Tibial nerve (tissue), 4 donors: Measurements from ENCODE around the gene VIT.

Experiments
- EP300 ChIP-seq, 2 donors: sonication (generic); formaldehyde crosslinking; IDR thresholded peaks; one replicate each; pipeline ENCODE4 v1.6.1; 2017; ENCODE audit warnings: antibody characterized with exemption in 2 of 2, mild to moderate bottlenecking in 1 of 2
- POLR2A ChIP-seq, 2 donors: fragments of 450-650 bp; IDR thresholded peaks; one replicate each; pipeline ENCODE4 v1.6.1; 2017; ENCODE audit warnings: antibody characterized with exemption in 2 of 2, mild to moderate bottlenecking in 2 of 2, moderate library complexity in 2 of 2
- TF ChIP-seq, protein P1 (sequence below), 5 experiments: fragments of 200-600 bp in 3 of 5; fragments of 450-650 bp in 2 of 5; sonication (generic) in 3 of 5; IDR thresholded peaks; one replicate each; pipeline ENCODE4 v1.5.1; 2016 to 2019; ENCODE audit warnings: antibody characterized with exemption in 5 of 5, mild to moderate bottlenecking in 3 of 5, moderate library complexity in 2 of 5

DNA sequence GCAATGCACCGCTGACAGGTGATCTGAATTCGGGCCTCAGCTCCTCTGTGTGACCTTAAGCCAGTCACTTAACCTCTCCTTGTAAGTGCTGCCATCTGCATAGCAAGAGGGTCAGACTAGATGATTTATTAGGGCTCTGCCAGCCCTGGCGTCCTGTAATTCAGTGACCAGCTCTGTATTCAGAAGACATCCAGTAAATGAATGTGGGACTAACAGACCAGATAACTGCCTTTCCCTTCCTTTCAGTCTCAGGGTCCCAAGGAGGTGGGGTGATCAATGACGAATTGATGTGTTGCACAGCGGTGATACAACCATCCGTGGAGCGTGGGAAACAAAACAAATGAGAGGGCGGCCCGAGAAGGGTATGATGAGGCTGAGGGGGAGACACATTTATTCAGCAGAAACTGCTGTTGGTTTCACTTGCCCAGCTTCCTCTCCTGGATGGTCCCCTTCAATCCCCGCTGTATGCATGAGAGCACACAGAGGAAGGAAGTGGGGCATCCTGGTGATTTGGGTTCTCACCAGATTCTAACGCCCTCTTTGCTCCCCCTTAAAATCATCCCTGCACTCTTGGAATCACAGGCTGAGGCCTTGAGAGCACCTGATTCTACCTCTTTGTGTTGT, 92.8 kb downstream of the VIT start:
- TF ChIP-seq POLR2A (IDR thresholded peaks at IDR 0.05) (no peak), EP300 (IDR thresholded peaks at IDR 0.05) (no peak)
- TF ChIP-seq, protein P1, sequence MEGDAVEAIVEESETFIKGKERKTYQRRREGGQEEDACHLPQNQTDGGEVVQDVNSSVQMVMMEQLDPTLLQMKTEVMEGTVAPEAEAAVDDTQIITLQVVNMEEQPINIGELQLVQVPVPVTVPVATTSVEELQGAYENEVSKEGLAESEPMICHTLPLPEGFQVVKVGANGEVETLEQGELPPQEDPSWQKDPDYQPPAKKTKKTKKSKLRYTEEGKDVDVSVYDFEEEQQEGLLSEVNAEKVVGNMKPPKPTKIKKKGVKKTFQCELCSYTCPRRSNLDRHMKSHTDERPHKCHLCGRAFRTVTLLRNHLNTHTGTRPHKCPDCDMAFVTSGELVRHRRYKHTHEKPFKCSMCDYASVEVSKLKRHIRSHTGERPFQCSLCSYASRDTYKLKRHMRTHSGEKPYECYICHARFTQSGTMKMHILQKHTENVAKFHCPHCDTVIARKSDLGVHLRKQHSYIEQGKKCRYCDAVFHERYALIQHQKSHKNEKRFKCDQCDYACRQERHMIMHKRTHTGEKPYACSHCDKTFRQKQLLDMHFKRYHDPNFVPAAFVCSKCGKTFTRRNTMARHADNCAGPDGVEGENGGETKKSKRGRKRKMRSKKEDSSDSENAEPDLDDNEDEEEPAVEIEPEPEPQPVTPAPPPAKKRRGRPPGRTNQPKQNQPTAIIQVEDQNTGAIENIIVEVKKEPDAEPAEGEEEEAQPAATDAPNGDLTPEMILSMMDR (IDR thresholded peaks at IDR 0.05): no peak
